ENCODE data around the gene ZNF793. TPM values are rescaled to one million over a fixed set of nuclear protein-coding genes. Genes with fewer than 3 reads are reported as not detected.

ZNF793 gene
- total RNA-seq = 1.1 and 1.2 TPM in 2 replicates

DNA sequence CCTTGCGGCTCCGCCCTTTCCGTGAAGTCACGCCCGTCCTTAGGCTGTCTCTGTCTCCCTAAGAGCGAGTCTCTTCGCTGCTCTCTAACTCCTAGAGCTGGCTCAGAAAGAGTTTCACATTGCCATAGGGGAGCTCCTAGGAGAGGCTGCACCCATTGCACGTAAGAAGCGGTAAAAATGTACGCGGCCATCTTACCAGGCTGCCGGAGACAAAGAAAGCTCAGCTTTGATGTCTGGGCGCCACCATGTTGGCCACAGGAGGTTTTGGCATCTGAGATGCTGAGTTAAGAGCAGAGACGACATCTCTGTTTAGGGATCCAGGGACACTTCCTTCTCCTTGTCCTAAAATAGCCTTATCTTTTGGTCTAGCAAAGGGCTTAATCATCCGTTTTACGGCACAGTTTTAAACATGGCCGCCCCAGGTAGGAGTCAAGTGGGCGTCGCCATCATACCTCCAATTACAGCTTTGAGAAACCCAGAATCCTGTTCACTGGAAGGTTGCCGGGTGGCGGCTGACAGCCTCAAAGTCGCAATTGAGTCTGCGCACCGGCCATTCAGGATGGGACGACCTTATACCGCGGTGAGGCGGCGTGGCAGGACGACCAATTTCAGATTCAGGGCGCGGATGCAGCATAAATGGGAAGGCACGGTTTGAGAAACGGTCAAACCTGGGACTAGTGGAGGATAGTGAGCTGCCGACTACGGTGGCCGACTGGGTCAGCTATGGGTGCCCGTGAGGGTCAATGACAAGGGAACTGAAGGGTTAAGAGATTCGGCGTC, at the start of gene ZNF793:
Gene ZNF793, plus strand, starts transcription at position 553 of the 780 bp plus-strand sequence. CDS start 16,501 bp downstream, outside the sequence.
- peak; percentile 75 for DNase-seq

GRCh38 chr19:37466277-37466797, 40.4 kb upstream of the ZNF793 start:
- DNase-seq = no peak

DNA sequence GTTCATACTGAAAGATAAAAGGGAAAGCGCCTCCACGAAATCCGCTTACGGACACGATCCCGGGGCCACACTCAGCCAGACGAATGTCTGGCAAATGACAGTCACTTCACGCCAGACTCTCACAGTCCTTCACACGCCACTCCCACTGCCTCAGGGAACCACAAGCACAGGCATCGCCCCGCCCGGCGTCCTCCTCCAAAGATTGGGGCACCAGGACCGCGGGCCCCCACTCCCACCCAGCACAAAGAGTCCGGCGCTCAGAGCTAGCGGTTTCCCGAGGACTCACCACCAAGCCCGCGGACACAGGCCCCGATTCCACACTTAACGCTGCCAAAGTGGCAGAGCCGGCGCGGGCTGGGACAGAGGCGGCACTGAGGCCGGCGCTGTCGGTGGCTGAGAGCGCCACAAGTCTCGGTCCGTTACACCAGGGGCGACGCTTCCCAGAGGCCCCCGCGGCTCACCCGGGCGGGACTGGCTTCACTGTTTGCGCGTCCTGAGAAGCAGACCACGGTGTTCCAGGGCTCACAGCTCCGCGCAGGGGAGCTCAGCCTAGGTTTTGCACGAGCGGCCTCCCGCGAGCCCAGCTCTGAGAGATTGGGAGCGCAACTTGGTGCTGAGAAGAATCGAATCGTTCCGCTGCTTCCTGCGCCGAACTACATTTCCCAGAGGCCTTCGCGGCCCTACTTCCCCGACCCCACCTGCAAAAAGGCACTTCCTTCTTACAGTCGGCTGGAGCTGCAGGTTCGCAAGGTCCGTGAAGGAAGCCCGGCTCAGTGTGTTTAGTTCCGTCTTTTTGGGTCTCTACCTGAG, 39.7 kb upstream of the ZNF793 start, which contains the start of gene ZNF569:
Gene ZNF569, minus strand, starts transcription at position 647 of the 810 bp plus-strand sequence. CDS start 22,523 bp downstream, outside the sequence.
- DNase-seq = peak; percentile 95

DNA sequence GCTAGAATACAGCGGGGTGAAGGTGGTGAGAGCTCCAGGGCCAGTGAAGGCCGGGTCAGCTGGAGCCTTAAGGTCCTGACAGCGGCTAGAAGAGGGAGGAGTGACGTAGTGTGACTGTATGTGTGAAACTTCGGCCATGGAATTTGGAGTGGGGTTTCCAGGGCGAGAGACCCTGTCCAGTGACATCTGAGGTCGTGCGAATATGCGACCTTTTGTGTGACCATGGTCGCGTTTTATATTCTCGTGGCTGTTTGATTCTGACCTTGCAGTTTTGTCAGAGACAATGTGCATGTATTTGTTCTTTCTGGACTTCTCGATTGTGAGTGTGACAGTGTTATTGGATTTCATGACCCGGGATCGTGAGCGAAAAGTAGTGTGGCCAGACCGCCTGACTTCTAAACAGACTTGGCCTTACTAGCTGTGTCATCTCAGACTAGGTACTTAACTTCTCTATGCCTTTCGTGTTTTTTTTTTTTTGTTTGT, 39.1 kb upstream of the ZNF793 start:
- no peak for DNase-seq

DNA sequence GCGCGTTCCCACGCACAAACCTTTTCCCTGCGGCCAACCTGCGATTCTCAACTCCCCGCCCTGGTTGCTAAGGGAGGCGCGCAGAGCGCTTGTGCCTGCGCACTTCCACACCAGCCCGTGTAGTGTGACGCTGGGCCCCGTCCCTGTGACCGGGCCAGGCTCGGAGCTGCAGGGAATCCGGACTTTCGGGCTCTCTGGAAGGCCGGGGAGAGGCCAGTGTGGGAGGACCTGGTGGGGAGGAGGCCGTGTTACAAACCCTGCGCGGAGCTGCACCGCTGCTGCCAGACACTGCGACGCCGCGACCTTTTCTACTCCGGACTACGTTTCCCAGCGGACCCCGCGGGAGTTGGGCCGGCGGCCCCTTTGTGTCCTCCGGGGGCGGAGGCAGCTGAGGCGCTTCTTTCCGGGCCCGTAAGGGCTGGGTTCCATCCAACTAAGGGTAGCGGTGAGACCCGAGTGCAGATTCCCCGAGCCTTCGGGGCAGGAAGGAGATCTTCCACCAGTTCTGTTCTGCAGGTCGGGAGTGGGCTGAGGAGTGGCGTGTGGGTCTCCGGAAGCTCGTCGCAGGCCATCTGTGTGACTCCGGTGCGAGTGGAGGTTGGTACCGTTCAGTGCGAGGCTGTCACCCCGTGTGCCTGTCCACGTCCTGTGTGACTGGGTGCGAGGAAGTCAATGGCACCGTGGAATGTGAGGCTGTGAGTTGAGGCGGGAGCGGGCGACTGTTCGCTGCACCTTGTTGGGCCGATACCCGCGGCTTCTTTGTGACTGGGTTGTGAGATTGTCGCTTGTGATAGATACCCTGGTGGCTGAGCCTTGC, 37.6 kb upstream of the ZNF793 start, which contains the start of gene ZNF570:
Gene ZNF570, plus strand, starts transcription at position 396 of the 817 bp plus-strand sequence. CDS start 999 bp downstream, outside the sequence.
- DNase-seq = peak; percentile 86

DNA sequence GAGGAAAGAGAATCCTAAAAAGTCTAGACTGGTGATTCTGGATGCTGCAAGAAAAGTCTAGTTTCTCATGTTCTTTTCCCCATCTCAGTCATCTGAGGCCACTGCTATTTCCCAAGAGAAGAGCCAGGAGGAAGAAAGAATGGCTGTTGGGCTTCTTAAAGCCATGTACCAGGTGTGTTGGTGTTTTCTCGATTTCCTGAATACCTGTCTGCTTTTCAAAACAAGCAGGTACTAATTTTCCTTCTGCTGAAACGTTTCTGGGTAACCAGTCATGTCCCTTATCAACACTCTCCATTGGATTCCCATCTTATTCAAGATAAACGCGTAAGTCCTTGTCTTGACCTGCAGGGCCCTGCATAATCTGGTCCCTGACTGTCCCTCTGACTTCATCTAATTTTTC, 36.5 kb upstream of the ZNF793 start:
- DNase-seq = no peak

GRCh38 chr19:37472165-37472564, 34.6 kb upstream of the ZNF793 start:
- no peak for DNase-seq

- DNase-seq = no peak
Observed at GRCh38 chr19:37484406-37485168, 22.2 kb upstream of the ZNF793 start.

DNA sequence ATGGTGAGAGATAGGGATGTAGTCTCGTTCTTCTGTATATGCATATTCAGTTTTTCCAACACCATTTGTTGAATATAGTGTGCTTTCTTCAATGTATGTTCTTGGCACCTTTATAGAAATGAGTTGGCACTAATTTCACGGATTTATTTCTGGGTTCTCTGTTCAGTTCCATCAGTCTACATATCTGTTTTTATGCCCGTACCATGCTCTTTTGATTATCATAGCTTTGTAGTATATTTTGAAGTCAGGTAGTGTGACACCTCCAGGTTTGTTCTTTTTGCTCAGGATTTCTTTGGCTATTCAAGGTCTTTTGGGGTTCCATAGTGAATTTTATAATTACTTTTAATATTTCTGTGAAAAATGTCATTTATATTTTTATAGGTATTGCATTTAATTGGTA, 14.5 kb upstream of the ZNF793 start:
- DNase-seq = no peak

DNA sequence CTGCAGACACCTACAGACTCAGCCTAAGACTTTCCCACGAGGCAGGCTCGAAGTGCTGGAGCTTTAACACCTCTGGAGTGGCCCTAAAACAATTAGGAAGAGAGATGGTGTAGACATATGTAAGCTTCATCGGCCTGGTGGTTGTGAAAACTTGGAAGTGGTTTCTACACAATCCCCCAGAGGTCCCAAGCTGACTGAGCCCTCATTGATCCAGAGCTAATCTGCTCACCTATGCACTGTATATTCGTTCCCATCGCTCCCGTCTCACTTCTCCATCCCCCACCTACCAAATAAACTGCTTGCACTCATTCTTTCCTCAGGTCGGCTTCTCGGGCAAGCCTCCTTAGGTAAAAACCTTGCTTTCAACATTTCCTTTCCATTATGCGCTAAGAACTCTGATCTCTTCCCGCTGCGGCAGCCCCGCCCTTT, 767 bp upstream of the ZNF793 start:
- no peak for DNase-seq

- no peak for DNase-seq
Observed at GRCh38 chr19:37507167-37507464, 377 bp downstream of the ZNF793 start.

- DNase-seq = no peak
Observed at GRCh38 chr19:37511186-37511585, 4.4 kb downstream of the ZNF793 start.

- DNase-seq = no peak
Observed at GRCh38 chr19:37511821-37512220, 5.1 kb downstream of the ZNF793 start.

DNA sequence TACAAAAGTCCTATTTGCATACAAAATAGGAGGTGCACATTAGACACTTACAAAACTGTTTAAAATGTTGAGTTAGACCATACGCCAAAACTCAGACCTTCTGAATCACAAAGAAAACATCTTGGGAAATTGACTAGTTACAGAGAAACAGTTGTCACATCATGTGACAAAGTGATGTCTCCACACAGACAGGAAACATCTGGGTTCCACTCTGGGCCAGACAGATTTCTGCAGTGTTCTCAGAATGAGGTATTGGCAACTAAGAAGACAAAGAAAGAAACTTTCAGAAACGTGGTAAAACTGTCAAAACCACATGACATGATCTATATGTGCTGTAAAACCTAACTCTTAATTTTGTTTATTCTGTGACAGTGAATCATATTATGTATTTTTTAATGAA, 6.7 kb downstream of the ZNF793 start:
- DNase-seq = peak; percentile 36

GRCh38 chr19:37519890-37520289, 13.2 kb downstream of the ZNF793 start:
- no peak for DNase-seq

DNA sequence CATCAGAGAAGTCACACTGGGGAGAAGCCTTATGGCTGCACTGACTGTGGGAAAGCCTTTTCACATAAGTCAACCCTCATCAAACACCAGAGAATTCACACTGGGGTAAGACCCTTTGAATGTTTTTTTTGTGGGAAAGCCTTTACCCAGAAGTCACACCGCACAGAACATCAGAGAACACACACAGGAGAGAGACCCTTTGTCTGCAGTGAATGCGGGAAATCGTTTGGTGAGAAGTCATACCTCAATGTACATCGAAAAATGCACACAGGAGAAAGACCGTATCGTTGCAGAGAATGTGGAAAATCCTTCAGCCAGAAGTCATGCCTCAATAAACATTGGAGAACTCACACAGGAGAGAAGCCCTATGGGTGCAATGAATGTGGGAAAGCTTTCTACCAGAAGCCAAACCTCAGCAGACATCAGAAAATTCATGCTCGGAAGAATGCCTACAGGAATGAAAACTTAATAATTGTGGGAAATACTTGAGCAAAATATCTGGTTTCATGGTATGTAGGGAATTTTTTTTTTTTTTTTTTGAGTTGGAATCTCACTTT, 30.7 kb downstream of the ZNF793 start:
- DNase-seq = no peak

GRCh38 chr19:37551129-37551993, 44.6 kb downstream of the ZNF793 start:
- DNase-seq = peak; percentile 84

DNA sequence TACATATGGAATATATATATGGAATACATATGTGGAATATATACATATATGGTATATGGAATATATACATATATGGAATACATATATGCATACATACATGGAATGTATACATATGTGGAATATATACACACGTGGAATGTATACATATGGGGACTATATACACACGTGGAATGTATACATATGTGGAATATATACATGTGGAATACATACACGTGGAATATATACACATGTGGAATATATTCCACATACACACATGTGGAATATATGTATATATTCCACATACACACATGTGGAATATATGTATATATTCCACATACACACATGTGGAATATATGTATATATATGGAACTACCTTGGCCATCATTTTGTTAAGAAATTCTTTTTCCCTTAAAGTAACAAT, 56.8 kb downstream of the ZNF793 start:
- DNase-seq = no peak

DNA sequence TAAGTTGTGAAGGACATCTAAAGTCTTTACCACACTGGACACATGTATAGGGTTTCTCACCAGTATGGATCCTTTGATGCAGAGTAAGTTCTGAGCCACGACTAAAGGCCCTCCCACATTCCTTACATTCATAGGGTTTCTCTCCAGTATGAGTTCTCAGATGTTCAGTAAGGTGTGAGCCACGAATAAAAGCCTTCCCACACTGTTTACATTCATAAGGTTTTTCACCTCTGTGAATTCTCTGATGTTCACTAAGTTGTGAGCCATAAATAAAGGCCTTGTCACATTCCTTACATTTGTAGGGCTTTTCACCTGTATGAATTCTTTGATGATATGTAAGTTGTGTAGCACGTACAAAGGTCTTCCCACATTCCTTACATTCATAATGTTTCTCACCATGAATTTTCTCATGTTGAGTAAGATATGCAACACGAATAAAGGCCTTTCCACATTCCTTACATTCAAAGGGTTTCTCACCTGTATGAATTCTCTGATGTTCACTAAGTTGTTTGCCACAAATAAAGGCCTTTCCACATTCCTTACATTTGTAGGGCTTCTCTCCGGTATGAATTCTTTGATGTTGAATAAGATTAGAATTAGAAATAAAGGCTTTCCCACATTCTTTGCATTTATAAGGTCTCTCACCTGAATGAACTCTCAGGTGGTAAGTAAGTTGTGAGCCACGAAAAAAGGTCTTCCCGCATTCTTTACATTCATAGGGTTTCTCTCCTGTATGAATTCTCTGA, 58.1 kb downstream of the ZNF793 start:
- peak; percentile 1 for DNase-seq

DNA sequence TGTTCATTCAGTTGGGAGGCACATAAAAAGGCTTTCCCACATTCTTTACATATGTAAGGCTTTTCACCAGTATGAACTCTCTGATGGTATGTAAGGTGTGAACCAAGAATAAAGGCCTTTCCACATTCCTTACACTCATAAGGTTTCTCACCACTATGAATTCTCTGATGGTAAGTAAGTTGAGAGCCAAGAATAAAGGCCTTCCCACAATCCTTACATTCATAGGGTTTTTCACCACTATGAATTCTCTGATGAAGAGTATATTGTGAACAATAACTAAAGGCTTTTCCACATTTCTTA, 58.6 kb downstream of the ZNF793 start:
- peak; percentile 1 for DNase-seq
